SK-N-SH treated with all-trans-retinoic acid at 6 μM for 48 hours (cell line): ENCODE measurements around the gene SAE1.

ENCODE experiments used
- ATAC-seq: fragments of 200-7000 bp; cut with Tn5 transposase; 3 replicates; pipeline ENCODE4 v1.9.1; 2020; ENCODE audit warnings: mild to moderate bottlenecking, moderate library complexity
- ARNTL ChIP-seq: fragments of 450-650 bp; formaldehyde crosslinking; IDR thresholded peaks from 2 replicates; pipeline ENCODE4 v1.5.0; 2020; ENCODE audit warnings: low read depth, mild to moderate bottlenecking, moderate library complexity, borderline replicate concordance
- BACH2 ChIP-seq: fragments of 250-450 bp; sonication (Bioruptor Pico); IDR thresholded peaks from 2 replicates; pipeline ENCODE4 v1.9.0; 2021; ENCODE audit warnings: mild to moderate bottlenecking, borderline replicate concordance
- CSDC2 ChIP-seq: fragments of 250-450 bp; sonication (Bioruptor Pico); IDR thresholded peaks from 2 replicates; pipeline ENCODE4 v1.5.0; 2020; ENCODE audit warnings: mild to moderate bottlenecking, moderate library complexity
- ESRRG ChIP-seq: fragments of 250-450 bp; sonication (Bioruptor Pico); IDR thresholded peaks from 2 replicates; pipeline ENCODE4 v1.6.1; 2021; ENCODE audit warnings: mild to moderate bottlenecking
- GLIS3 ChIP-seq: fragments of 250-450 bp; sonication (Bioruptor Pico); IDR thresholded peaks from 2 replicates; pipeline ENCODE4 v1.5.0; 2020; ENCODE audit warnings: mild to moderate bottlenecking, moderate library complexity
- ISL1 ChIP-seq: fragments of 250-450 bp; sonication (Bioruptor Pico); IDR thresholded peaks from 2 replicates; pipeline ENCODE4 v2.1.2; 2022; ENCODE audit warnings: mild to moderate bottlenecking, moderate library complexity
- OSR1 ChIP-seq: fragments of 250-450 bp; sonication (Bioruptor Pico); IDR thresholded peaks from 2 replicates; pipeline ENCODE4 v1.8.0; 2022; ENCODE audit warnings: moderate library complexity, mild to moderate bottlenecking, inconsistent platforms
- PPARA ChIP-seq: fragments of 250-450 bp; sonication (Bioruptor Pico); IDR thresholded peaks from 2 replicates; pipeline ENCODE4 v1.5.0; 2020; ENCODE audit warnings: mild to moderate bottlenecking, borderline replicate concordance
- SNAI2 ChIP-seq: fragments of 250-450 bp; sonication (Bioruptor Pico); IDR thresholded peaks from 2 replicates; pipeline ENCODE4 v1.5.0; 2020; ENCODE audit warnings: mild to moderate bottlenecking, moderate library complexity
- TOX ChIP-seq: fragments of 250-450 bp; sonication (Bioruptor Pico); IDR thresholded peaks from 2 replicates; pipeline ENCODE4 v1.8.0; 2021; ENCODE audit warnings: mild to moderate bottlenecking, moderate library complexity, borderline replicate concordance
- ZFP30 ChIP-seq: fragments of 450-650 bp; formaldehyde crosslinking; IDR thresholded peaks from 2 replicates; pipeline ENCODE4 v1.5.0; 2022; ENCODE audit warnings: mild to moderate bottlenecking, moderate library complexity
- ZNF565 ChIP-seq: fragments of 450-650 bp; formaldehyde crosslinking; conservative IDR thresholded peaks from 2 replicates; pipeline ENCODE4 v1.5.0; 2020; ENCODE audit warnings: low read depth, mild to moderate bottlenecking, moderate library complexity
- ZNF70 ChIP-seq: fragments of 450-650 bp; formaldehyde crosslinking; IDR thresholded peaks from 2 replicates; pipeline ENCODE4 v1.5.0; 2020; ENCODE audit warnings: mild to moderate bottlenecking, moderate library complexity
- ZNF8 ChIP-seq: fragments of 450-650 bp; formaldehyde crosslinking; IDR thresholded peaks from 2 replicates; pipeline ENCODE4 v1.5.0; 2020; ENCODE audit warnings: mild to moderate bottlenecking, moderate library complexity
- TF ChIP-seq, protein P1 (sequence below): fragments of 250-450 bp; sonication (Bioruptor Pico); IDR thresholded peaks from 2 replicates; pipeline ENCODE4 v1.8.0; 2021; ENCODE audit warnings: low read depth, mild to moderate bottlenecking, moderate library complexity, borderline replicate concordance
- TF ChIP-seq, protein P2 (sequence below): fragments of 250-450 bp; sonication (Bioruptor Pico); IDR thresholded peaks from 2 replicates; pipeline ENCODE4 v1.5.1; 2021; ENCODE audit warnings: mild to moderate bottlenecking, moderate library complexity
- TF ChIP-seq, protein P3 (sequence below): fragments of 250-450 bp; sonication (Bioruptor Pico); IDR thresholded peaks from 2 replicates; pipeline ENCODE4 v1.5.1; 2020; ENCODE audit warnings: low read depth, mild to moderate bottlenecking, moderate library complexity
- TF ChIP-seq, protein P4 (sequence below): fragments of 250-450 bp; sonication (Bioruptor Pico); IDR thresholded peaks from 2 replicates; pipeline ENCODE4 v1.5.0; 2020; ENCODE audit warnings: mild to moderate bottlenecking, moderate library complexity

SAE1 gene

DNA sequence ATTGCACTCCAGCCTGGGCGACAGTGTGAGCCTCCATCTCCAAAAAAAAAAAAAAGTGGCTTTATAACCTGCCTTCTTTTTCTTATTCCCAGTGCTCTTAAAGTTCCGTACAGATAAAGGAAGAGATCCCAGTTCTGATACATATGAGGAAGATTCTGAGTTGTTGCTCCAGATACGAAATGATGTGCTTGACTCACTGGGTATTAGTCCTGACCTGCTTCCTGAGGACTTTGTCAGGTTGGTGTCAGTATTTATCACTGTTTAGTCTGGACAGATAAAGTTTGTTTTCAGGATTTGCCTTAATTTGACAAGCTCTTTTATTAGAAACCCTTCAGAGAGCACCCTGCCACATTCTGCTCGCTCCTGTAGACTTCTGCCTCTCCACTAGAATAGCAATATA, 66.5 kb downstream of the SAE1 start:
- TF ChIP-seq CSDC2, result no peak
- TF ChIP-seq, protein P1, sequence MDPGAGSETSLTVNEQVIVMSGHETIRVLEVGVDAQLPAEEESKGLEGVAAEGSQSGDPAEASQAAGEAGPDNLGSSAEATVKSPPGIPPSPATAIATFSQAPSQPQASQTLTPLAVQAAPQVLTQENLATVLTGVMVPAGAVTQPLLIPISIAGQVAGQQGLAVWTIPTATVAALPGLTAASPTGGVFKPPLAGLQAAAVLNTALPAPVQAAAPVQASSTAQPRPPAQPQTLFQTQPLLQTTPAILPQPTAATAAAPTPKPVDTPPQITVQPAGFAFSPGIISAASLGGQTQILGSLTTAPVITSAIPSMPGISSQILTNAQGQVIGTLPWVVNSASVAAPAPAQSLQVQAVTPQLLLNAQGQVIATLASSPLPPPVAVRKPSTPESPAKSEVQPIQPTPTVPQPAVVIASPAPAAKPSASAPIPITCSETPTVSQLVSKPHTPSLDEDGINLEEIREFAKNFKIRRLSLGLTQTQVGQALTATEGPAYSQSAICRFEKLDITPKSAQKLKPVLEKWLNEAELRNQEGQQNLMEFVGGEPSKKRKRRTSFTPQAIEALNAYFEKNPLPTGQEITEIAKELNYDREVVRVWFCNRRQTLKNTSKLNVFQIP, result no peak
- TF ChIP-seq ARNTL, result no peak
- TF ChIP-seq ZNF70 (CRISPR knock-in tag), result no peak
- TF ChIP-seq ZNF565 (CRISPR knock-in tag), result no peak
- TF ChIP-seq, protein P2, sequence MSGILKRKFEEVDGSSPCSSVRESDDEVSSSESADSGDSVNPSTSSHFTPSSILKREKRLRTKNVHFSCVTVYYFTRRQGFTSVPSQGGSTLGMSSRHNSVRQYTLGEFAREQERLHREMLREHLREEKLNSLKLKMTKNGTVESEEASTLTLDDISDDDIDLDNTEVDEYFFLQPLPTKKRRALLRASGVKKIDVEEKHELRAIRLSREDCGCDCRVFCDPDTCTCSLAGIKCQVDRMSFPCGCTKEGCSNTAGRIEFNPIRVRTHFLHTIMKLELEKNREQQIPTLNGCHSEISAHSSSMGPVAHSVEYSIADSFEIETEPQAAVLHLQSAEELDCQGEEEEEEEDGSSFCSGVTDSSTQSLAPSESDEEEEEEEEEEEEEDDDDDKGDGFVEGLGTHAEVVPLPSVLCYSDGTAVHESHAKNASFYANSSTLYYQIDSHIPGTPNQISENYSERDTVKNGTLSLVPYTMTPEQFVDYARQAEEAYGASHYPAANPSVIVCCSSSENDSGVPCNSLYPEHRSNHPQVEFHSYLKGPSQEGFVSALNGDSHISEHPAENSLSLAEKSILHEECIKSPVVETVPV (CRISPR knock-in tag), result no peak

DNA sequence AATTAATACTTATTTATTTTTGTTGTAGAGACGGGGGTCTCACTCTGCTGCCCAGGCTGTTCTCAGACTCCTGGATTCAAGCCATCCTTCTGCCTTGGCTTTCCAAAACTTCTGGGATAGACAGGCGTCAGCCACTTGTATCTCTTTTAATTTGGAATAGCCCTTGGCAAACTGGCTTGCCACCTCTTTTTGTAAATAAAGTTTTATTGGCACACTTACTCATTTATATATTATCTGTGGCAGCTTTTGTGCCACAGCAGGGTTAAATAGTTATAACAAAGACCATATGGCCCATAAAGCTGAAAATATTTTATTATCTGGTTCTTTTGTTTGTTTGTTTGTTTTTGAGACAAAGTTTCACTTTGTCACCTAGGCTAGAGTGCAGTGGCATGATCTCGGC, 69.9 kb downstream of the SAE1 start:
- TF ChIP-seq, protein P2 (CRISPR knock-in tag), result no peak
- TF ChIP-seq, protein P3, sequence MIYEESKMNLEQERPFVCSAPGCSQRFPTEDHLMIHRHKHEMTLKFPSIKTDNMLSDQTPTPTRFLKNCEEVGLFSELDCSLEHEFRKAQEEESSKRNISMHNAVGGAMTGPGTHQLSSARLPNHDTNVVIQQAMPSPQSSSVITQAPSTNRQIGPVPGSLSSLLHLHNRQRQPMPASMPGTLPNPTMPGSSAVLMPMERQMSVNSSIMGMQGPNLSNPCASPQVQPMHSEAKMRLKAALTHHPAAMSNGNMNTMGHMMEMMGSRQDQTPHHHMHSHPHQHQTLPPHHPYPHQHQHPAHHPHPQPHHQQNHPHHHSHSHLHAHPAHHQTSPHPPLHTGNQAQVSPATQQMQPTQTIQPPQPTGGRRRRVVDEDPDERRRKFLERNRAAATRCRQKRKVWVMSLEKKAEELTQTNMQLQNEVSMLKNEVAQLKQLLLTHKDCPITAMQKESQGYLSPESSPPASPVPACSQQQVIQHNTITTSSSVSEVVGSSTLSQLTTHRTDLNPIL, result no peak
- TF ChIP-seq ZNF8, result no peak
- TF ChIP-seq OSR1, result no peak
- ATAC-seq, result no peak

More for the DNA sequence above, 66.5 kb downstream of the SAE1 start:
- no peak for ATAC-seq

GRCh38 chr19:47203254-47203653, 72.6 kb downstream of the SAE1 start:
- TF ChIP-seq, protein P2 (CRISPR knock-in tag), result no peak
- TF ChIP-seq ARNTL, result no peak
- no peak for TF ChIP-seq TOX (CRISPR knock-in tag)
- TF ChIP-seq ZNF565 (CRISPR knock-in tag), result no peak
- TF ChIP-seq SNAI2 (CRISPR knock-in tag), result no peak
- TF ChIP-seq BACH2 (CRISPR knock-in tag), result no peak
- TF ChIP-seq ISL1 (CRISPR knock-in tag), result no peak
- TF ChIP-seq ZNF70 (CRISPR knock-in tag), result no peak
- TF ChIP-seq, protein P4, sequence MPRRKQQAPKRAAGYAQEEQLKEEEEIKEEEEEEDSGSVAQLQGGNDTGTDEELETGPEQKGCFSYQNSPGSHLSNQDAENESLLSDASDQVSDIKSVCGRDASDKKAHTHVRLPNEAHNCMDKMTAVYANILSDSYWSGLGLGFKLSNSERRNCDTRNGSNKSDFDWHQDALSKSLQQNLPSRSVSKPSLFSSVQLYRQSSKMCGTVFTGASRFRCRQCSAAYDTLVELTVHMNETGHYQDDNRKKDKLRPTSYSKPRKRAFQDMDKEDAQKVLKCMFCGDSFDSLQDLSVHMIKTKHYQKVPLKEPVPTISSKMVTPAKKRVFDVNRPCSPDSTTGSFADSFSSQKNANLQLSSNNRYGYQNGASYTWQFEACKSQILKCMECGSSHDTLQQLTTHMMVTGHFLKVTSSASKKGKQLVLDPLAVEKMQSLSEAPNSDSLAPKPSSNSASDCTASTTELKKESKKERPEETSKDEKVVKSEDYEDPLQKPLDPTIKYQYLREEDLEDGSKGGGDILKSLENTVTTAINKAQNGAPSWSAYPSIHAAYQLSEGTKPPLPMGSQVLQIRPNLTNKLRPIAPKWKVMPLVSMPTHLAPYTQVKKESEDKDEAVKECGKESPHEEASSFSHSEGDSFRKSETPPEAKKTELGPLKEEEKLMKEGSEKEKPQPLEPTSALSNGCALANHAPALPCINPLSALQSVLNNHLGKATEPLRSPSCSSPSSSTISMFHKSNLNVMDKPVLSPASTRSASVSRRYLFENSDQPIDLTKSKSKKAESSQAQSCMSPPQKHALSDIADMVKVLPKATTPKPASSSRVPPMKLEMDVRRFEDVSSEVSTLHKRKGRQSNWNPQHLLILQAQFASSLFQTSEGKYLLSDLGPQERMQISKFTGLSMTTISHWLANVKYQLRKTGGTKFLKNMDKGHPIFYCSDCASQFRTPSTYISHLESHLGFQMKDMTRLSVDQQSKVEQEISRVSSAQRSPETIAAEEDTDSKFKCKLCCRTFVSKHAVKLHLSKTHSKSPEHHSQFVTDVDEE, result no peak
- no peak for TF ChIP-seq GLIS3 (CRISPR knock-in tag)
- no peak for TF ChIP-seq ZFP30
- TF ChIP-seq, protein P3, result no peak
- TF ChIP-seq ESRRG, result no peak
- TF ChIP-seq PPARA, result no peak
- ATAC-seq, result no peak
